Skeletal muscle cell (primary cell): ENCODE results near the gene GAL3ST2.

Source experiments
- DNase-seq: peaks from one replicate; pipeline ENCODE4 v3.0.0-alpha.2; 2010; ENCODE audit warnings: low read depth
- H3K4me3 ChIP-seq: 2 replicates; pipeline ENCODE4 v1.5.1; 2011; ENCODE audit warnings: low read depth, mild to moderate bottlenecking, control low read depth, low read length, moderate library complexity

The GAL3ST2 gene

GRCh38 chr2:241764275-241765241 lies 12.1 kb upstream of the GAL3ST2 start:
- DNase-seq = no peak
- H3K4me3 ChIP-seq = no peak overlapping the region

GRCh38 chr2:241767464-241768250 lies 9.0 kb upstream of the GAL3ST2 start:
- H3K4me3 ChIP-seq = no peak overlapping the region
- DNase-seq = no peak

- H3K4me3 ChIP-seq = no peak overlapping the region
- no peak for DNase-seq
Observed at GRCh38 chr2:241768251-241768711, 8.3 kb upstream of the GAL3ST2 start.

- no peak overlapping the region for H3K4me3 ChIP-seq
- no peak for DNase-seq
Observed at GRCh38 chr2:241768850-241769249, 7.8 kb upstream of the GAL3ST2 start.

GRCh38 chr2:241769819-241770184 lies 6.8 kb upstream of the GAL3ST2 start:
- DNase-seq = no peak

GRCh38 chr2:241770185-241770935 lies 6.3 kb upstream of the GAL3ST2 start:
- H3K4me3 ChIP-seq = no peak overlapping the region
- DNase-seq = no peak

More at GRCh38 chr2:241769819-241770184, 6.8 kb upstream of the GAL3ST2 start:
- H3K4me3 ChIP-seq = no peak overlapping the region

- no peak for DNase-seq
- H3K4me3 ChIP-seq = no peak overlapping the region
Observed at GRCh38 chr2:241770936-241771285, 5.7 kb upstream of the GAL3ST2 start.

- H3K4me3 ChIP-seq = no peak overlapping the region
- DNase-seq = peak; percentile 13
Observed at GRCh38 chr2:241771286-241772062, 5.1 kb upstream of the GAL3ST2 start.

GRCh38 chr2:241772063-241772499 lies 4.5 kb upstream of the GAL3ST2 start:
- no peak for DNase-seq
- no peak overlapping the region for H3K4me3 ChIP-seq

- no peak overlapping the region for H3K4me3 ChIP-seq
- no peak for DNase-seq
Observed at GRCh38 chr2:241773511-241774418, 2.9 kb upstream of the GAL3ST2 start.

GRCh38 chr2:241774419-241775222 lies 2.0 kb upstream of the GAL3ST2 start:
- DNase-seq = peak; percentile 31
- no peak overlapping the region for H3K4me3 ChIP-seq

GRCh38 chr2:241775223-241776177 lies 1.1 kb upstream of the GAL3ST2 start:
- H3K4me3 ChIP-seq = no peak overlapping the region
- DNase-seq = no peak

- DNase-seq = no peak
- no peak overlapping the region for H3K4me3 ChIP-seq
Observed at GRCh38 chr2:241777170-241777685, 606 bp downstream of the GAL3ST2 start.

GRCh38 chr2:241777686-241778627 lies 1.3 kb downstream of the GAL3ST2 start:
- no peak overlapping the region for H3K4me3 ChIP-seq
- DNase-seq = no peak
